Spleen (tissue), 11 donors: ENCODE measurements around the gene WBP1L. TPM values are rescaled to one million over a fixed set of nuclear protein-coding genes. Genes with fewer than 3 reads are reported as not detected.
A peak's percentile ranks its signal among the peaks of the same experiment; 100 is the strongest.

Source experiments
- DNase-seq: peaks from one replicate; pipeline ENCODE4 v3.0.0-alpha.2; 2020
- H3K27ac ChIP-seq, 8 donors: fragments of 200-600 bp; sonication (generic) in 7 of 8; 1 replicate in 4 of 8; 2 replicates in 4 of 8; pipeline versions ENCODE4 v1.5.0 to v1.8.0; 2016 to 2021; ENCODE audit warnings: inconsistent platforms in 4 of 8, mild to moderate bottlenecking in 4 of 8, moderate library complexity in 1 of 8
- H3K27me3 ChIP-seq, 7 donors: fragments of 200-600 bp; sonication (generic) in 6 of 7; replicated peaks in 1 of 7; 1 replicate in 4 of 7; 2 replicates in 3 of 7; pipeline versions ENCODE4 v1.5.0 to v1.8.0; 2016 to 2021; ENCODE audit warnings: inconsistent platforms in 3 of 7, mild to moderate bottlenecking in 1 of 7
- H3K36me3 ChIP-seq, 6 donors: fragments of 200-600 bp; sonication (generic) in 5 of 6; 1 replicate in 4 of 6; 2 replicates in 2 of 6; pipeline versions ENCODE4 v1.5.0 to v1.8.0; 2016 to 2021; ENCODE audit warnings: inconsistent platforms in 2 of 6
- H3K4me1 ChIP-seq, 6 donors: fragments of 200-600 bp; sonication (generic) in 5 of 6; 1 replicate in 3 of 6; 2 replicates in 3 of 6; pipeline versions ENCODE4 v1.5.0 to v1.8.0; 2016 to 2021; ENCODE audit warnings: inconsistent platforms in 3 of 6
- H3K4me3 ChIP-seq, 8 donors: fragments of 200-600 bp; sonication (generic) in 7 of 8; 1 replicate in 4 of 8; 2 replicates in 4 of 8; pipeline versions ENCODE4 v1.5.0 to v1.8.0; 2016 to 2021; ENCODE audit warnings: inconsistent platforms in 4 of 8, mild to moderate bottlenecking in 4 of 8, moderate library complexity in 2 of 8
- H3K9me3 ChIP-seq, 8 donors: fragments of 200-600 bp; sonication (generic) in 7 of 8; 1 replicate in 4 of 8; 2 replicates in 4 of 8; pipeline versions ENCODE4 v1.5.0 to v1.8.0; 2016 to 2021; ENCODE audit warnings: inconsistent platforms in 4 of 8
- CTCF ChIP-seq, 11 experiments: fragments of 200-600 bp in 7 of 11; fragments of 450-650 bp in 4 of 11; sonication (generic) in 4 of 11; IDR thresholded peaks in 8 of 11; conservative IDR thresholded peaks in 3 of 11; 1 replicate in 7 of 11; 2 replicates in 4 of 11; pipeline versions ENCODE4 v1.4.0 to v1.8.0; 2016 to 2021; ENCODE audit warnings: antibody characterized with exemption in 11 of 11, inconsistent platforms in 4 of 11, mild to moderate bottlenecking in 1 of 11
- POLR2A ChIP-seq, 3 donors: fragments of 450-650 bp; IDR thresholded peaks; one replicate each; pipeline ENCODE4 v1.5.1; 2017; ENCODE audit warnings: antibody characterized with exemption in 3 of 3, mild to moderate bottlenecking in 1 of 3
- POLR2AphosphoS5 ChIP-seq, 3 donors: sonication (generic); formaldehyde crosslinking; IDR thresholded peaks; one replicate each; pipeline ENCODE4 v1.5.1; 2017; ENCODE audit warnings: antibody characterized with exemption in 3 of 3
- WGBS, 5 donors: extraction: QIAGEN DNeasy Blood & Tissue Kit in 3 of 5; methylation state at CpG; one replicate each; pipeline versions ENCODE4 v1.1.5 to v1.1.7; 2013 to 2018; 5-methylcytosine and 5-hydroxymethylcytosine counted together
- intact Hi-C: fragments of 100-400 bp; cut with DNase I; formaldehyde crosslinking; loops from one replicate; pipeline ENCODE4 v1.15.0; 2023; ENCODE audit warnings: low total_unique reads
- polyA plus RNA-seq, 3 donors: library from polyadenylated mRNA; stranded (reverse); fragments of 200-250 nt; gene quantifications; one replicate each; pipeline ENCODE4 v1.2.1, GENCODE V29; 2013
- total RNA-seq, 7 donors: library from RNA; depleted of rRNA in 3 of 7; stranded (reverse); fragments of >200 nt in 3 of 7; fragmentation: NEBNext Ultra II Directional in 4 of 7; extraction: Animal tissue kit (Norgen Biotek cat#: 25700) in 4 of 7; gene quantifications; one replicate each; pipeline versions ENCODE4 v1.1.0 to v1.2.1, GENCODE V29; 2016 to 2021
- donor health status: healthy with polysubstance abuse.
- donor health status: DM: no; HTN: no; CAD: no; lungs with moderate emphysema.
- donor health status: DM: no; HTN: no; CAD: no.
- donor health status: Bipolar disorder and iron deficiency.
- donor health status: healthy.
- donor health status: DM: no; HTN: no; CAD: no.
- donor health status: DM: yes; HTN: yes; CAD: no.

Gene WBP1L
- total and polyA plus RNA-seq, 10 donors = 15.9 to 149 (median 49.2) TPM

- TF ChIP-seq CTCF (IDR thresholded peaks at IDR 0.05 in 8 of 11, conservative IDR thresholded peaks at IDR 0.05 in 3 of 11) (no peak), POLR2A (IDR thresholded peaks at IDR 0.05) (no peak), POLR2AphosphoS5 (IDR thresholded peaks at IDR 0.05) (no peak)
- peaks cover 0 to 41% (median 12%) of the 10 kb centered on the region in 6 donors for H3K4me1 ChIP-seq
- no peak overlapping the region for H3K4me3 ChIP-seq
- H3K36me3 ChIP-seq = peaks cover 0 to 5% (median 0%) of the 10 kb centered on the region in 6 donors
- no peak overlapping the region for H3K27ac ChIP-seq
- 91 to 96% (median 93%) methylated on average over 6 of the region's 6 CpGs for WGBS, 5 donors
- intact Hi-C loops = no loop called here
- peaks cover 0 to 3% (median 0%) of the 10 kb centered on the region in 8 donors for H3K9me3 ChIP-seq
- H3K27me3 ChIP-seq = no peaks in the 10 kb centered on the region
- no peak for DNase-seq
Observed at GRCh38 chr10:102720775-102721301, 22.9 kb upstream of the WBP1L start.

- no peak overlapping the region for H3K4me3 ChIP-seq
- TF ChIP-seq POLR2A (IDR thresholded peaks at IDR 0.05) = no peak
- TF ChIP-seq POLR2AphosphoS5 (IDR thresholded peaks at IDR 0.05) = no peak
- TF ChIP-seq CTCF (IDR thresholded peaks at IDR 0.05 in 8 of 11, conservative IDR thresholded peaks at IDR 0.05 in 3 of 11) = no peak
- WGBS, 5 donors = 74 to 85% (median 80%) methylated on average over 4 of the region's 4 CpGs
- H3K4me1 ChIP-seq = peaks cover 0 to 33% (median 11%) of the 10 kb centered on the region in 6 donors
- intact Hi-C loops = no loop called here
- peaks cover 0 to 3% (median 0%) of the 10 kb centered on the region in 8 donors for H3K9me3 ChIP-seq
- peaks cover 0 to 15% (median 3%) of the 10 kb centered on the region in 6 donors for H3K36me3 ChIP-seq
- H3K27ac ChIP-seq = peak overlapping the region in 3 of 8 donors; percentile 10 to 33 (median 21)
- H3K27me3 ChIP-seq = no peaks in the 10 kb centered on the region
- no peak for DNase-seq
Observed at GRCh38 chr10:102721954-102722353, 21.8 kb upstream of the WBP1L start.

- Histone ChIP-seq H3K27ac (no peak overlapping the region), H3K4me3 (no peak overlapping the region), H3K4me1 (peaks cover 0 to 22% (median 7%) of the 10 kb centered on the region in 6 donors), H3K9me3 (peaks cover 0 to 3% (median 0%) of the 10 kb centered on the region in 8 donors), H3K27me3 (no peaks in the 10 kb centered on the region), H3K36me3 (peaks cover 0 to 32% (median 6%) of the 10 kb centered on the region in 6 donors)
- TF ChIP-seq POLR2AphosphoS5 (IDR thresholded peaks at IDR 0.05) = no peak
- TF ChIP-seq CTCF (IDR thresholded peaks at IDR 0.05 in 8 of 11, conservative IDR thresholded peaks at IDR 0.05 in 3 of 11) = no peak
- no peak for TF ChIP-seq POLR2A (IDR thresholded peaks at IDR 0.05)
- intact Hi-C loops = no loop called here
- WGBS, 5 donors = 96 to 100% (median 97%) methylated on average over 4 of the region's 4 CpGs
- DNase-seq = no peak
Observed at GRCh38 chr10:102723989-102724388, 19.8 kb upstream of the WBP1L start.

DNA sequence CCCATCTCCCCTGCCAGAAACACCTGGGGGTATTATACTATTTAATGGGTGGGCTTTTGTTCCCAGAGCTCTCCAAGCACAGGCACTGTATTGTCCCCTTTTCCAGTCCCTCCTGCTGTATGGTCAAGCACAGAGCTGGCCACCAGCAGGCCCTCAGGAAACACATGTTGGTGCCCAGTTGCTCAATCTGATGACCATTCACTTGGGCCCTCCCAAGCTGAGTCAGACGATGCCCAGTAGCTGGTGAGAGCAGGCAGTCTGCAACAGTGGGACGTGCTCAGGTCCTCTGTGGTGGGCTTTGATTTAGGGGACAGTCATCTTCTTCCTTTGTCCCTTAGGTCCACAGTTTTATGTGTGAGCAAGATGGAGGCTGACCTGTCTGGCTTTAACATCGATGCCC, 17.5 kb upstream of the WBP1L start:
- TF ChIP-seq POLR2AphosphoS5 (IDR thresholded peaks at IDR 0.05) (no peak), POLR2A (IDR thresholded peaks at IDR 0.05) (no peak)
- 55 to 90% (median 63%) methylated on average over 2 to 3 of the region's 3 CpGs for WGBS, 5 donors
- no peak for DNase-seq
- Histone ChIP-seq H3K27me3 (no peaks in the 10 kb centered on the region), H3K4me1 (peaks cover 0 to 21% (median 10%) of the 10 kb centered on the region in 6 donors), H3K4me3 (no peak overlapping the region), H3K9me3 (peaks cover 0 to 3% (median 0%) of the 10 kb centered on the region in 8 donors), H3K36me3 (peaks cover 0 to 46% (median 6%) of the 10 kb centered on the region in 6 donors), H3K27ac (no peak overlapping the region)
- intact Hi-C loops = no loop called here
